IMR-90 (cell line): ENCODE data around the gene CMBL. TPM values are rescaled to one million over a fixed set of nuclear protein-coding genes. Genes with fewer than 3 reads are reported as not detected.

Experiments used
- ATAC-seq: fragments of 200-7000 bp; cut with Tn5 transposase; 2 replicates; pipeline ENCODE4 v1.9.1; 2020; ENCODE audit warnings: low read depth, mild to moderate bottlenecking, moderate library complexity
- BruUV-seq: library from RNA; stranded (reverse); fragments of 400-500 nt; replicated peaks from 2 replicates; lab custom pipeline; 2021; lab: Mats Ljungman, UMichigan
- CTCF ChIA-PET: fragments of 300-600 bp; formaldehyde crosslinking; extraction: SDS; loops from one replicate; lab custom pipeline; 2021; ENCODE audit warnings: antibody characterized with exemption; lab: Yijun Ruan, JAX
- POLR2A ChIA-PET: fragments of 300-600 bp; sonication (Branson Sonifier 250); formaldehyde crosslinking; loops from one replicate; lab custom pipeline; 2022; ENCODE audit warnings: antibody characterized with exemption; ENCODE audit not compliant: unreplicated experiment; lab: Charles Lee
- DNase-seq: peaks from one replicate; pipeline ENCODE4 v3.0.0; 2013
- H2AFZ ChIP-seq: replicated peaks from 2 replicates; pipeline ENCODE3; 2013; ENCODE audit warnings: low read length, mild to moderate bottlenecking; ENCODE audit not compliant: poor library complexity
- H2AK5ac ChIP-seq: 2 replicates; pipeline ENCODE4 v1.6.1; 2013; ENCODE audit warnings: low read depth, low read length, inconsistent platforms
- H2AK9ac ChIP-seq: replicated peaks from 2 replicates; pipeline ENCODE3; 2013; ENCODE audit warnings: mild to moderate bottlenecking, low read depth, low read length, moderate library complexity; ENCODE audit not compliant: poor library complexity
- H2BK120ac ChIP-seq: 2 replicates; pipeline ENCODE4 v1.6.1; 2013; ENCODE audit warnings: low read depth, low read length, inconsistent platforms
- H2BK15ac ChIP-seq: 3 replicates; pipeline ENCODE4 v1.6.1; 2013; ENCODE audit warnings: low read depth, low read length, inconsistent platforms
- H2BK20ac ChIP-seq: 2 replicates; pipeline ENCODE4 v1.6.1; 2013; ENCODE audit warnings: low read depth, mild to moderate bottlenecking, inconsistent platforms, low read length, moderate library complexity
- H2BK5ac ChIP-seq: 2 replicates; pipeline ENCODE4 v1.6.1; 2013; ENCODE audit warnings: mild to moderate bottlenecking, low read depth, low read length, inconsistent platforms; ENCODE audit not compliant: poor library complexity, severe bottlenecking
- H3K14ac ChIP-seq: replicated peaks from 2 replicates; pipeline ENCODE4 v1.6.1; 2013; ENCODE audit warnings: low read depth, low read length, inconsistent platforms
- H3K18ac ChIP-seq: 2 replicates; pipeline ENCODE4 v1.6.1; 2013; ENCODE audit warnings: low read depth, low read length, control low read depth
- H3K23ac ChIP-seq: 2 replicates; pipeline ENCODE4 v1.6.1; 2013; ENCODE audit warnings: low read depth, low read length, inconsistent platforms
- H3K27ac ChIP-seq: 2 replicates; pipeline ENCODE4 v1.5.1; 2013; ENCODE audit warnings: mild to moderate bottlenecking, control low read depth, low read length; ENCODE audit not compliant: insufficient read depth
- H3K27me3 ChIP-seq: 2 replicates; pipeline ENCODE4 v1.6.1; 2013; ENCODE audit warnings: low read length; ENCODE audit not compliant: control insufficient read depth, insufficient read depth
- H3K36me3 ChIP-seq: 2 replicates; pipeline ENCODE4 v1.6.1; 2013; ENCODE audit warnings: low read length, mixed read lengths; ENCODE audit not compliant: control insufficient read depth, insufficient read depth
- H3K4ac ChIP-seq: 2 replicates; pipeline ENCODE4 v1.6.1; 2013; ENCODE audit warnings: low read depth, low read length, inconsistent platforms
- H3K4me1 ChIP-seq: 2 replicates; pipeline ENCODE4 v1.6.1; 2013; ENCODE audit warnings: low read length, mixed read lengths; ENCODE audit not compliant: control insufficient read depth, insufficient read depth
- H3K4me2 ChIP-seq: 2 replicates; pipeline ENCODE4 v1.6.1; 2013; ENCODE audit warnings: low read depth, mild to moderate bottlenecking, control low read depth, low read length, moderate library complexity
- H3K4me3 ChIP-seq: 2 replicates; pipeline ENCODE4 v1.5.1; 2013; ENCODE audit warnings: low read depth, mild to moderate bottlenecking, control low read depth, low read length, moderate library complexity; ENCODE audit not compliant: insufficient read depth
- H3K56ac ChIP-seq: 2 replicates; pipeline ENCODE4 v1.6.1; 2013; ENCODE audit warnings: low read length, inconsistent platforms; ENCODE audit not compliant: insufficient read depth; ENCODE audit errors: extremely low read depth
- H3K79me1 ChIP-seq, 2 experiments: 2 replicates each; pipeline ENCODE4 v1.6.1; 2013; ENCODE audit warnings: low read length in 2 of 2, inconsistent platforms in 1 of 2, low read depth in 1 of 2
- H3K9ac ChIP-seq: 2 replicates; pipeline ENCODE4 v1.6.1; 2013; ENCODE audit warnings: low read depth, low read length, control low read depth
- H3K9me1 ChIP-seq: 2 replicates; pipeline ENCODE4 v1.6.1; 2013; ENCODE audit warnings: low read length, inconsistent platforms; ENCODE audit not compliant: insufficient read depth
- H3K9me3 ChIP-seq: 2 replicates; pipeline ENCODE4 v1.6.1; 2013; ENCODE audit warnings: low read length; ENCODE audit not compliant: control insufficient read depth, insufficient read depth
- H4K20me1 ChIP-seq: 2 replicates; pipeline ENCODE4 v1.6.1; 2013; ENCODE audit warnings: low read length, inconsistent platforms; ENCODE audit not compliant: insufficient read depth
- H4K5ac ChIP-seq: 2 replicates; pipeline ENCODE4 v1.6.1; 2013; ENCODE audit warnings: mild to moderate bottlenecking, low read depth, low read length, control low read depth
- H4K8ac ChIP-seq, 2 experiments: 2 replicates each; pipeline ENCODE4 v1.6.1; 2013; ENCODE audit warnings: low read depth in 2 of 2, low read length in 2 of 2, control low read depth in 1 of 2, inconsistent platforms in 1 of 2
- H4K91ac ChIP-seq: 2 replicates; pipeline ENCODE4 v1.6.1; 2013; ENCODE audit warnings: low read depth, low read length, inconsistent platforms; ENCODE audit not compliant: insufficient read depth
- CEBPB ChIP-seq: IDR thresholded peaks from 2 replicates; pipeline ENCODE4 v1.6.1; 2012; ENCODE audit warnings: low read depth, low read length, improper control_type of control experiment
- CHD1 ChIP-seq: IDR thresholded peaks from 2 replicates; pipeline ENCODE4 v1.6.1; 2012; ENCODE audit warnings: low read depth, low read length, improper control_type of control experiment
- CTCF ChIP-seq: conservative IDR thresholded peaks from 2 replicates; pipeline ENCODE4 v1.5.1; 2012; ENCODE audit warnings: mild to moderate bottlenecking, low read depth, low read length, improper control_type of control experiment
- ELK1 ChIP-seq: fragments of 150-350 bp; IDR thresholded peaks from 2 replicates; pipeline ENCODE4 v1.6.1; 2016; ENCODE audit warnings: low read depth, mild to moderate bottlenecking, low read length, moderate library complexity, borderline replicate concordance
- FOS ChIP-seq: fragments of 150-350 bp; IDR thresholded peaks from 2 replicates; pipeline ENCODE4 v1.6.1; 2016; ENCODE audit warnings: low read depth, low read length
- MAFK ChIP-seq: IDR thresholded peaks from 2 replicates; pipeline ENCODE4 v1.6.1; 2012; ENCODE audit warnings: low read depth, low read length, improper control_type of control experiment
- MAZ ChIP-seq: IDR thresholded peaks from 2 replicates; pipeline ENCODE4 v1.6.1; 2012; ENCODE audit warnings: low read depth, mild to moderate bottlenecking, low read length, improper control_type of control experiment, moderate library complexity, borderline replicate concordance
- MXI1 ChIP-seq: IDR thresholded peaks from 2 replicates; pipeline ENCODE4 v1.6.1; 2012; ENCODE audit warnings: low read depth, mild to moderate bottlenecking, low read length, moderate library complexity, borderline replicate concordance
- NFE2L2 ChIP-seq: fragments of 150-350 bp; IDR thresholded peaks from 2 replicates; pipeline ENCODE4 v1.6.1; 2016; ENCODE audit warnings: low read depth, mild to moderate bottlenecking, low read length
- POLR2A ChIP-seq: IDR thresholded peaks from 2 replicates; pipeline ENCODE4 v1.6.1; 2012; ENCODE audit warnings: mild to moderate bottlenecking, low read depth, low read length
- RAD21 ChIP-seq: IDR thresholded peaks from 2 replicates; pipeline ENCODE4 v1.6.1; 2012; ENCODE audit warnings: low read length, improper control_type of control experiment
- RCOR1 ChIP-seq: IDR thresholded peaks from 2 replicates; pipeline ENCODE4 v1.6.1; 2012; ENCODE audit warnings: mild to moderate bottlenecking, low read length, improper control_type of control experiment; ENCODE audit not compliant: insufficient replicate concordance
- RFX5 ChIP-seq: IDR thresholded peaks from 2 replicates; pipeline ENCODE4 v1.8.0; 2012; ENCODE audit warnings: low read depth, mild to moderate bottlenecking, low read length, moderate library complexity
- SMC3 ChIP-seq: fragments of 150-350 bp; IDR thresholded peaks from 2 replicates; pipeline ENCODE4 v1.6.1; 2016; ENCODE audit warnings: low read depth, mild to moderate bottlenecking, antibody characterized with exemption, low read length, moderate library complexity
- WGBS, 2 experiments: methylation state at CpG; one replicate each; pipeline versions ENCODE4 v1.1.5 to v1.1.7; 2013; ENCODE audit warnings: missing lambda C conversion rate in 2 of 2; ENCODE audit not compliant: insufficient read length in 1 of 2; ENCODE audit errors: extremely low coverage in 2 of 2; 5-methylcytosine and 5-hydroxymethylcytosine counted together
- dilution Hi-C: fragments of 300-500 bp; cut with HindIII; formaldehyde crosslinking; loops from one replicate; pipeline ENCODE4 v1.14.3; 2018; ENCODE audit warnings: low sequenced_read_pairs; ENCODE audit not compliant: unreplicated experiment
- in situ Hi-C: fragments of 300-500 bp; cut with MboI; formaldehyde crosslinking; loops from 3 replicates; pipeline ENCODE4 v1.14.3; 2019; ENCODE audit warnings: low sequenced_read_pairs, inconsistent platforms, mixed read lengths
- intact Hi-C: fragments of 100-400 bp; cut with micrococcal nuclease; formaldehyde crosslinking; loops from 2 replicates; pipeline ENCODE4 v1.10.0; 2022
- polyA plus RNA-seq, 3 experiments: library from polyadenylated mRNA; depleted of rRNA; stranded (reverse); fragments of >200 nt; gene quantifications; 2 replicates each; pipeline ENCODE4 v1.2.3, GENCODE V29; 2012; ENCODE audit warnings: low replicate concordance in 1 of 3
- total RNA-seq: library from RNA; depleted of rRNA; stranded (reverse); fragments of >200 nt; gene quantifications from 2 replicates; pipeline ENCODE4 v1.2.3, GENCODE V29; 2012
- TF ChIP-seq, protein P1 (sequence below): fragments of 150-350 bp; IDR thresholded peaks from 2 replicates; pipeline ENCODE4 v1.6.1; 2017; ENCODE audit warnings: mild to moderate bottlenecking, antibody characterized with exemption, low read length, low read depth

CMBL gene
- total and polyA plus RNA-seq, 2 of the 4 experiments (the other 2 are of a cell fraction) = 5.0 to 26.3 TPM

DNA sequence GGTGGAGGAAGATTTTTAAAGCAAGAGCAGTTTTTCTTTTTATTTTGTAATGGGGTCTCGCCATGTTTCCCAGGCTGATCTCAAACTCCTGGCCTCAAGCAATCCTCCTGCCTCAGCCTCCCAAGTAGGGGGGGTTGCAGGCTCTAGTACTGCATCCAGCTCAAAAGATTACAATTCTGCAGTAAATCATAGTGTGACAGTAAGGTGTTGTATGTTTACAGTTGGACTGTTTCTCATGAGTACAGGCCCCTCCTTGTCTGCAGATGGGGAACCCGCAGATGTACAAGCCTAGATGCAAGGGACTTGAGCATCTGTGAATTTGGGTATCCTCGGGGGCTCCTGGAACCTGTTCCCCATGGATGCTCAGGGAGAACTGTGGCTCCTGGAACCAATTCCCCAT lies 54.3 kb downstream of the CMBL start:
- 88% methylated on average over 1 of the region's 3 CpGs; no CpG with 5 or more reads in 1 of the 2 experiments for WGBS, 2 experiments
- intact Hi-C loops = no loop called here

More for the DNA sequence above, 54.3 kb downstream of the CMBL start:
- ATAC-seq (no peak), DNase-seq (no peak)
- Histone ChIP-seq H2AK9ac (no peak overlapping the region), H4K91ac (no peak overlapping the region), H4K20me1 (peaks cover 52% of the 10 kb centered on the region), H3K9ac (no peak overlapping the region), H2BK5ac (no peak overlapping the region), H2BK20ac (no peak overlapping the region), H3K9me3 (no peaks in the 10 kb centered on the region), H3K23ac (no peak overlapping the region), H3K4me2 (no peak overlapping the region), H3K9me1 (peaks cover 8% of the 10 kb centered on the region; the same call in 1 of the 2 replicates), H4K5ac (no peak overlapping the region), H2AK5ac (no peak overlapping the region), H2BK120ac (no peak overlapping the region), H3K4ac (no peak overlapping the region), H3K4me3 (no peak overlapping the region), H2BK15ac (no peak overlapping the region), H3K27me3 (no peaks in the 10 kb centered on the region), H3K79me1 (peaks cover 27 to 66% of the 10 kb centered on the region in 2 experiments), H3K4me1 (peaks cover 8% of the 10 kb centered on the region), H3K14ac (no peak overlapping the region), H3K27ac (no peak overlapping the region), H3K36me3 (peaks cover 20% of the 10 kb centered on the region), H3K18ac (no peak overlapping the region), H3K56ac (no peak overlapping the region), H4K8ac (no peak overlapping the region), H2AFZ (no peak overlapping the region)
- ChIA-PET CTCF (no interaction called here), POLR2A (no interaction called here)
- BruUV-seq = no TSS peak
- in situ Hi-C loops (no loop called here), dilution Hi-C loops (no loop called here)
- TF ChIP-seq NFE2L2 (no peak), MAZ (no peak), ELK1 (no peak), FOS (no peak), POLR2A (no peak), RCOR1 (no peak), RFX5 (no peak), CTCF (no peak), MAFK (no peak), CHD1 (no peak), SMC3 (no peak), RAD21 (no peak), CEBPB (no peak), MXI1 (no peak)
- TF ChIP-seq, protein P1, sequence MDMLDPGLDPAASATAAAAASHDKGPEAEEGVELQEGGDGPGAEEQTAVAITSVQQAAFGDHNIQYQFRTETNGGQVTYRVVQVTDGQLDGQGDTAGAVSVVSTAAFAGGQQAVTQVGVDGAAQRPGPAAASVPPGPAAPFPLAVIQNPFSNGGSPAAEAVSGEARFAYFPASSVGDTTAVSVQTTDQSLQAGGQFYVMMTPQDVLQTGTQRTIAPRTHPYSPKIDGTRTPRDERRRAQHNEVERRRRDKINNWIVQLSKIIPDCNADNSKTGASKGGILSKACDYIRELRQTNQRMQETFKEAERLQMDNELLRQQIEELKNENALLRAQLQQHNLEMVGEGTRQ = no peak
